WI38 (cell line): ENCODE measurements around the gene SMR3A.

Experiments used
- H3K4me3 ChIP-seq: 2 replicates; pipeline ENCODE4 v1.5.1; 2011; ENCODE audit warnings: low read depth, mild to moderate bottlenecking, control low read depth, low read length
- CTCF ChIP-seq: IDR thresholded peaks from 2 replicates; pipeline ENCODE4 v1.5.1; 2012; ENCODE audit warnings: low read depth, mild to moderate bottlenecking, control low read depth, low read length

Gene SMR3A

GRCh38 chr4:70360460-70360859 lies at the start of gene SMR3A:
TSS of gene SMR3A (plus strand) at chr4:70360760. CDS start at chr4:70362116, 1,356 bp downstream.
- no peak within 1 kb of the TSS for H3K4me3 ChIP-seq
- no peak for TF ChIP-seq CTCF

- TF ChIP-seq CTCF, result no peak
- no peak overlapping the region for H3K4me3 ChIP-seq
Measured at GRCh38 chr4:70313736-70314135, 46.8 kb upstream of the SMR3A start.

- H3K4me3 ChIP-seq, result no peak overlapping the region
- TF ChIP-seq CTCF, result no peak
Measured at GRCh38 chr4:70315928-70316327, 44.6 kb upstream of the SMR3A start.

GRCh38 chr4:70326052-70326451 lies 34.5 kb upstream of the SMR3A start:
- H3K4me3 ChIP-seq, result no peak overlapping the region
- TF ChIP-seq CTCF, result no peak

- H3K4me3 ChIP-seq, result no peak within 1 kb of the TSS
- no peak for TF ChIP-seq CTCF
Measured at GRCh38 chr4:70334681-70335080, 25.9 kb upstream of the SMR3A start, which contains the start of gene CABS1. TSS of gene CABS1 (plus strand) at chr4:70334981. CDS start at chr4:70335040, 59 bp downstream.

- no peak overlapping the region for H3K4me3 ChIP-seq
Measured at GRCh38 chr4:70336043-70336442, 24.5 kb upstream of the SMR3A start.

GRCh38 chr4:70337886-70338420 lies 22.6 kb upstream of the SMR3A start:
- no peak overlapping the region for H3K4me3 ChIP-seq
- TF ChIP-seq CTCF, result no peak

More at GRCh38 chr4:70336043-70336442, 24.5 kb upstream of the SMR3A start:
- no peak for TF ChIP-seq CTCF
